Mononuclear cell (primary cell): ENCODE data around the gene RAB24. TPM values are rescaled to one million over a fixed set of nuclear protein-coding genes. Genes with fewer than 3 reads are reported as not detected.
"Not testable (repeated sequence)": the region's sequence is repeated elsewhere in the genome, so short reads cannot be mapped to it uniquely, and the experiment has no call there.

Experiments
- H3K27me3 ChIP-seq: 2 replicates; pipeline ENCODE4 v1.6.0; 2011; ENCODE audit warnings: low read length, control low read depth; ENCODE audit not compliant: insufficient read depth
- H3K4me1 ChIP-seq: 2 replicates; pipeline ENCODE4 v1.5.1; 2011; ENCODE audit warnings: mild to moderate bottlenecking, low read length, control low read depth; ENCODE audit not compliant: insufficient read depth
- H3K4me3 ChIP-seq: 2 replicates; pipeline ENCODE4 v1.5.1; 2011; ENCODE audit warnings: mild to moderate bottlenecking, low read length, moderate library complexity
- H3K9me3 ChIP-seq: 2 replicates; pipeline ENCODE4 v1.5.1; 2011; ENCODE audit warnings: low read depth, mild to moderate bottlenecking, control low read depth, low read length
- total RNA-seq: library from RNA; depleted of rRNA; stranded (reverse); fragments of >200 nt; gene quantifications from one replicate; pipeline ENCODE4 v1.2.3, GENCODE V29; 2012

Gene RAB24
- total RNA-seq, 1 donor, result 20.1 TPM

DNA sequence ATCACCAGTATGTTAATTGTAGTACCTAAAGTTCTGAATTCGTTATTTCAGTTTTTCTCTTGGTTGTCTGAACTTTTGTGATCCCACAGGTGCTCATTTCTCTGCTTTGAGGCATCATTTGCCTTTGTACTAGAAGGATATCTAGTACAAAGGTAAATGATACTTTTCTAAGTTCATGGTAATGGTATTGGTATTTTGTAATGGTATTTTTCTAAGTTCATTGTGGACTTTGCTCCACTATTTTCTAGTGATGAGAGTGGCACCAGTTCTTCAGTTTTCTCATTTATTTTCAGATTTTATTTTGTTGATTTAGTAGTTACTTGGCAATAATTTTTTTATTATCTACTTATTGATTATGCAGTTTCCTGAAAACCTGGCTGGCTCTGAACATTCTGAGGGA is 42.0 kb downstream of the RAB24 start:
- Histone ChIP-seq H3K9me3 (no peaks in the 10 kb centered on the region), H3K27me3 (no peaks in the 10 kb centered on the region), H3K4me1 (no peaks in the 10 kb centered on the region), H3K4me3 (no peak overlapping the region)

DNA sequence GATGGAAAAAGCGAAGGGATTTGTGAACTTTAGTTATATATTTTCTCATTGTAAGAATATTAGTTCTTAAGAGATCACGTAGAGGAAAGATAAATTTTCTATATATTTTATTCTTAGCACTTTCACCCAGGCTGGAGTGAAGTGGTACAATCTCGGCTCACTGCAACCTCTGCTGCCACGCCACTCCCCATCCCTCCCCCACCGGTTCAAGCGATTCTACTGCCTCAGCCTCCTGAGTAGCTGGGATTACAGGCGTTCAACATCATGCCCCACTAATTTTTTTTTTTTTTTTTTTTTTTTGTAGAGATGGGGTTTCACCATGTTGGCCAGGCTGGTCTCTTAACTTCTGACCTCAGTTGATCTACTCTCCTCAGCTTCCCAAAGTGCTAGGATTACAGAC is 42.6 kb downstream of the RAB24 start:
- Histone ChIP-seq H3K27me3 (no peaks in the 10 kb centered on the region), H3K4me3 (no peak overlapping the region), H3K4me1 (no peaks in the 10 kb centered on the region), H3K9me3 (no peaks in the 10 kb centered on the region)

DNA sequence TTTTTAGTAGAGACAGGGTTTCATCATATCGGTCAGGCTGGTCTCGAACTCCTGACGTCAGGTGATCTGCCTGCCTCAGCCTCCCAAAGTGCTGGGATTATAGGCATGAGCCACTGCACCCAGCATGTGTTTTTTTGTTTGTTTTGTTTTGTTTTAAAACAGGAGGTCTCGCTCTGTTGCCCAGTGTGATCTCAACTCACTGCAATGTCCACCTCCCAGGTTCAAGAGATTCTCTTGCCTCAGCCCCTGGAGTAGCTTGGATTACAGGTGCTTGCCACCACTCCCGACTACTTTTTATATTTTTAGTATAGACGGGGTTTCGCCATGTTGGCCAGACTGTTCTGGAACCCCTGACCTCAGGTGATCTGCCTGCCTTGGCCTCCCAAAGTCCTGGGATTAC is 44.8 kb downstream of the RAB24 start:
- not testable (repeated sequence) for H3K4me3 ChIP-seq, H3K9me3 ChIP-seq, H3K27me3 ChIP-seq, H3K4me1 ChIP-seq

DNA sequence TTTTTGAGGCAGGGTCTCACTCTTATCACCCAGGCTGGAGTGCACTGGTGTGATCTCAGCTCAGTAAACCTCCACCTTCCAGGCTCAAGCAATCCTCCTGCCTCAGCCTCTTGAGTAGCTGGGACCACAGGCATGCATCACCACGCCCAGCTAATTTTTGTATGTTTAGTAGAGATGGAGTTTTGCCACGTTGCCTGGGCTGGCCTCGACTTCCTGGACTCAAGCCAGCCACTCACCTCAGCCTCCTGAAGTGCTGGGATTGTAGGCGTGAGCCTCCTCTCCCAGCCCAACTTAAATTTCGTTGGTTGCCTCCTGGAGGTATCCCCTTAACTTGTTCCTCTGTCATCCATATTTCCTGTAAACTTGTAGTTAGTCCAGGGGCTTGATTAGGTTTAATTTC is 47.2 kb downstream of the RAB24 start:
- Histone ChIP-seq H3K4me1 (no peaks in the 10 kb centered on the region), H3K9me3 (no peaks in the 10 kb centered on the region), H3K4me3 (no peak overlapping the region), H3K27me3 (no peaks in the 10 kb centered on the region)

DNA sequence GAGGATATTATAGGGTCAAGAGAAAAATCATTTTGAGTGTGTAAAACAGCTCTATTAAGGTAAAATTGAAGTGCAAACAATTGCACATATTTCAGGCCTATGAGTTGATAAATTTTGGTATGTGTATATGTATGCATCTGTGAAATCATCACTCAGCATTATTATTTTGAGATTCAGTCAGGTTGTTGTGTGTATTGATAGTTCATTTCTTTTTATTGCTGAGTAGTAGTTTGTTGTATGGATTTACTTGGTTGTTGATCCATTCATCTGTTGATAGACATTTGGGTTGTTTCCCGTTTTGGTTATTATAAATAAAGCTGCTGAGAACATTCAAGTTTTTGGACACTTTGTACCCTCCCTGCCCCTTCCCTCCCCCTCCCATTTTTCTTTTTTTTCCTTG is 50.3 kb downstream of the RAB24 start:
- no peak overlapping the region for H3K4me3 ChIP-seq
- no peaks in the 10 kb centered on the region for H3K9me3 ChIP-seq
- H3K27me3 ChIP-seq, result no peaks in the 10 kb centered on the region
- no peaks in the 10 kb centered on the region for H3K4me1 ChIP-seq

Other genes starting within 250 kb of the RAB24 start
- 1.2 TPM for gene FGFR4, start 216.8 kb downstream of the RAB24 start, total RNA-seq
- gene NSD1, start 169.9 kb downstream of the RAB24 start, total RNA-seq, result 69.0 TPM
- 74.1 TPM for gene PRELID1, start 80 bp upstream of the RAB24 start, total RNA-seq
- 6.9 TPM for gene MXD3, start 8.2 kb upstream of the RAB24 start, total RNA-seq
- gene LMAN2, start 47.9 kb upstream of the RAB24 start, total RNA-seq, result 115 TPM
- gene RGS14, start 54.2 kb upstream of the RAB24 start, total RNA-seq, result 13.6 TPM
- 0.21 TPM for gene SLC34A1, start 80.7 kb upstream of the RAB24 start, total RNA-seq
- not detected for gene PFN3, start 96.9 kb upstream of the RAB24 start, total RNA-seq
- gene F12, start 105.8 kb upstream of the RAB24 start, total RNA-seq, result 0.52 TPM
- 75.2 TPM for gene GRK6, start 123.0 kb upstream of the RAB24 start, total RNA-seq
- 25.8 TPM for gene PRR7, start 143.1 kb upstream of the RAB24 start, total RNA-seq
- gene DBN1, start 169.9 kb upstream of the RAB24 start, total RNA-seq, result 4.6 TPM
- gene PDLIM7, start 193.9 kb upstream of the RAB24 start, total RNA-seq, result 19.9 TPM
- 38.6 TPM for gene DOK3, start 206.1 kb upstream of the RAB24 start, total RNA-seq
- 33.4 TPM for gene DDX41, start 213.2 kb upstream of the RAB24 start, total RNA-seq